ENCODE measurements around the gene TNFRSF25.

DNA sequence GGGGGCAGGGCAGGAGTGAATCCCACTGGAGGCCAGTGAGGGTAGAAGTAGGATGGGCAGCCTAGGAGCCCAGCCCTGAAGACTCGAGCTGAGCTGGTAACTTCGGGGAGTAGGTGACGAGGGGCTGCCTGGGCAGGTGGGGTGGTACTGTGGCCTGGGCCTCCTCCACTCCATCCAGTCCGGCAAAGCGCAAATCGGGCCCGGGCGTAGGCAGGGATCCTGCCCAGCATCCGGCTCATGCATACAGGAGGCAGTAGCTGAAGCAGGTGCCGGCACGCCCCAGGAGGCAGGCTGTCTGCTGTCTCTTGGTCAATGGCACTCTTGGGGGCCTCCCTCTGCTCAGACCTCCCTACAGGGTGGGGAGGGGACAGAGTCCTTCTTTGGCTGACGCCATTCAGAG is 1.3 kb upstream of the TNFRSF25 start:
- TF ChIP-seq, protein P1, sequence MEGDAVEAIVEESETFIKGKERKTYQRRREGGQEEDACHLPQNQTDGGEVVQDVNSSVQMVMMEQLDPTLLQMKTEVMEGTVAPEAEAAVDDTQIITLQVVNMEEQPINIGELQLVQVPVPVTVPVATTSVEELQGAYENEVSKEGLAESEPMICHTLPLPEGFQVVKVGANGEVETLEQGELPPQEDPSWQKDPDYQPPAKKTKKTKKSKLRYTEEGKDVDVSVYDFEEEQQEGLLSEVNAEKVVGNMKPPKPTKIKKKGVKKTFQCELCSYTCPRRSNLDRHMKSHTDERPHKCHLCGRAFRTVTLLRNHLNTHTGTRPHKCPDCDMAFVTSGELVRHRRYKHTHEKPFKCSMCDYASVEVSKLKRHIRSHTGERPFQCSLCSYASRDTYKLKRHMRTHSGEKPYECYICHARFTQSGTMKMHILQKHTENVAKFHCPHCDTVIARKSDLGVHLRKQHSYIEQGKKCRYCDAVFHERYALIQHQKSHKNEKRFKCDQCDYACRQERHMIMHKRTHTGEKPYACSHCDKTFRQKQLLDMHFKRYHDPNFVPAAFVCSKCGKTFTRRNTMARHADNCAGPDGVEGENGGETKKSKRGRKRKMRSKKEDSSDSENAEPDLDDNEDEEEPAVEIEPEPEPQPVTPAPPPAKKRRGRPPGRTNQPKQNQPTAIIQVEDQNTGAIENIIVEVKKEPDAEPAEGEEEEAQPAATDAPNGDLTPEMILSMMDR (IDR thresholded peaks at IDR 0.05; ENCODE audit: borderline replicate concordance, extremely low read depth, low read length, poor library complexity, severe bottlenecking), result no peak
- no peak for TF ChIP-seq EZH2 (IDR thresholded peaks at IDR 0.05; ENCODE audit: borderline replicate concordance, low read depth, low read length, severe bottlenecking)

Data from DND-41 (cell line).